A673 (cell line): ENCODE measurements around the gene ZNF430.

ENCODE experiments used
- CTCF ChIP-seq: fragments of 300-800, 200-600 bp; sonication (generic); conservative IDR thresholded peaks from 2 replicates; pipeline ENCODE4 v1.5.1; 2017; ENCODE audit warnings: low read depth, mild to moderate bottlenecking, antibody characterized with exemption, low read length, moderate library complexity, mixed read lengths
- EZH2 ChIP-seq: fragments of 200-600 bp; sonication (generic); IDR thresholded peaks from 2 replicates; pipeline ENCODE4 v1.6.1; 2017; ENCODE audit warnings: borderline replicate concordance, low read depth, mild to moderate bottlenecking, mixed read lengths, antibody characterized with exemption, low read length; ENCODE audit not compliant: poor library complexity, severe bottlenecking

GRCh38 chr19:21087871-21088270, 67.4 kb downstream of the ZNF430 start:
- TF ChIP-seq CTCF (no peak), EZH2 (no peak)
